Calu3 (cell line): ENCODE measurements around the gene TH. TPM values are rescaled to one million over a fixed set of nuclear protein-coding genes. Genes with fewer than 3 reads are reported as not detected.

Source experiments
- BruUV-seq: library from RNA; stranded (reverse); fragments of 400-500 nt; replicated peaks from 2 replicates; lab custom pipeline; 2021; lab: Mats Ljungman, UMichigan
- CTCF ChIA-PET: fragments of 300-600 bp; sonication (Branson Sonifier 250); formaldehyde crosslinking; loops from one replicate; lab custom pipeline; 2022; ENCODE audit warnings: antibody characterized with exemption; lab: Charles Lee
- DNase-seq: peaks from one replicate; pipeline ENCODE4 v3.0.0; 2022
- H3K27ac Mint-ChIP-seq: one replicate; pipeline ENCODE4 v1.8.0; 2022; ENCODE audit warnings: mixed read lengths; ENCODE audit not compliant: unreplicated experiment
- H3K27me3 Mint-ChIP-seq: one replicate; pipeline ENCODE4 v1.8.0; 2022; ENCODE audit warnings: mixed read lengths; ENCODE audit not compliant: unreplicated experiment
- H3K36me3 Mint-ChIP-seq: one replicate; pipeline ENCODE4 v1.8.0; 2022; ENCODE audit warnings: mild to moderate bottlenecking, moderate library complexity, mixed read lengths; ENCODE audit not compliant: insufficient read depth, unreplicated experiment
- H3K4me1 Mint-ChIP-seq: one replicate; pipeline ENCODE4 v1.8.0; 2022; ENCODE audit warnings: mild to moderate bottlenecking, low read depth, mixed read lengths; ENCODE audit not compliant: unreplicated experiment
- H3K4me3 Mint-ChIP-seq: one replicate; pipeline ENCODE4 v1.8.0; 2022; ENCODE audit warnings: mild to moderate bottlenecking, low read depth, moderate library complexity, mixed read lengths; ENCODE audit not compliant: unreplicated experiment
- H3K9me3 Mint-ChIP-seq: one replicate; pipeline ENCODE4 v1.8.0; 2022; ENCODE audit warnings: low read depth, mixed read lengths; ENCODE audit not compliant: unreplicated experiment
- intact Hi-C: fragments of 100-400 bp; cut with micrococcal nuclease; formaldehyde crosslinking; loops from one replicate; pipeline ENCODE4 v1.10.0; 2022; ENCODE audit not compliant: unreplicated experiment
- total RNA-seq: library from RNA; stranded (reverse); gene quantifications from 2 replicates; pipeline ENCODE4 v1.2.3, GENCODE V29; 2022
- TF ChIP-seq, protein P1 (sequence below): fragments of 200-600 bp; IDR thresholded peaks from one replicate; pipeline ENCODE4 v1.8.0; 2022; ENCODE audit warnings: antibody characterized with exemption; ENCODE audit not compliant: unreplicated experiment

Gene TH
- total RNA-seq, 1 experiment from 2014 or later = not detected

DNA sequence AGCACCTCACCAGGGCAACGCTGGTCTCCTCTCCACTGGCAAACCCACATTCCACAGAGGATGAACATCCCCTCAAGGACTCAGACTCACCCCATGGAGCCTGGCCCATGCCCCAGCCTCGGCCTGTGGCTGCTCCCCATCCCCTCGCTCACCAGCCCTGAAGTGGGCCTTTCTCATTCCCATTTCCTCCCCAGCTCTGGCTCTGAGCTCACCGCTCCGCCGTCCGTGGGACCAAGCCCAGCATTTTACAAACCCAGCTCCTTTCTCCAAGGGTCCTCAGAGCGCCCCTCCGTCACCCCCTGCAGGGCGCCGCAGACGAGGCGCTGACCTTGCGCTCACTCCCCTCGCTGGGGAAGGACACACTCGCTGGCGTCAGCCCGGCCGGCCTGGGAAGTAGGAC lies 25.6 kb downstream of the TH start:
- Mint-ChIP-seq H3K4me3 (no peak overlapping the region), H3K36me3 (peaks cover 4% of the 10 kb centered on the region), H3K4me1 (peaks cover 13% of the 10 kb centered on the region), H3K27ac (no peak overlapping the region), H3K9me3 (no peaks in the 10 kb centered on the region), H3K27me3 (peaks cover 99% of the 10 kb centered on the region)
- TF ChIP-seq, protein P1, sequence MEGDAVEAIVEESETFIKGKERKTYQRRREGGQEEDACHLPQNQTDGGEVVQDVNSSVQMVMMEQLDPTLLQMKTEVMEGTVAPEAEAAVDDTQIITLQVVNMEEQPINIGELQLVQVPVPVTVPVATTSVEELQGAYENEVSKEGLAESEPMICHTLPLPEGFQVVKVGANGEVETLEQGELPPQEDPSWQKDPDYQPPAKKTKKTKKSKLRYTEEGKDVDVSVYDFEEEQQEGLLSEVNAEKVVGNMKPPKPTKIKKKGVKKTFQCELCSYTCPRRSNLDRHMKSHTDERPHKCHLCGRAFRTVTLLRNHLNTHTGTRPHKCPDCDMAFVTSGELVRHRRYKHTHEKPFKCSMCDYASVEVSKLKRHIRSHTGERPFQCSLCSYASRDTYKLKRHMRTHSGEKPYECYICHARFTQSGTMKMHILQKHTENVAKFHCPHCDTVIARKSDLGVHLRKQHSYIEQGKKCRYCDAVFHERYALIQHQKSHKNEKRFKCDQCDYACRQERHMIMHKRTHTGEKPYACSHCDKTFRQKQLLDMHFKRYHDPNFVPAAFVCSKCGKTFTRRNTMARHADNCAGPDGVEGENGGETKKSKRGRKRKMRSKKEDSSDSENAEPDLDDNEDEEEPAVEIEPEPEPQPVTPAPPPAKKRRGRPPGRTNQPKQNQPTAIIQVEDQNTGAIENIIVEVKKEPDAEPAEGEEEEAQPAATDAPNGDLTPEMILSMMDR = no peak
- no peak for DNase-seq
- CTCF ChIA-PET = no interaction called here
- no TSS peak for BruUV-seq
- intact Hi-C loops = no loop called here

DNA sequence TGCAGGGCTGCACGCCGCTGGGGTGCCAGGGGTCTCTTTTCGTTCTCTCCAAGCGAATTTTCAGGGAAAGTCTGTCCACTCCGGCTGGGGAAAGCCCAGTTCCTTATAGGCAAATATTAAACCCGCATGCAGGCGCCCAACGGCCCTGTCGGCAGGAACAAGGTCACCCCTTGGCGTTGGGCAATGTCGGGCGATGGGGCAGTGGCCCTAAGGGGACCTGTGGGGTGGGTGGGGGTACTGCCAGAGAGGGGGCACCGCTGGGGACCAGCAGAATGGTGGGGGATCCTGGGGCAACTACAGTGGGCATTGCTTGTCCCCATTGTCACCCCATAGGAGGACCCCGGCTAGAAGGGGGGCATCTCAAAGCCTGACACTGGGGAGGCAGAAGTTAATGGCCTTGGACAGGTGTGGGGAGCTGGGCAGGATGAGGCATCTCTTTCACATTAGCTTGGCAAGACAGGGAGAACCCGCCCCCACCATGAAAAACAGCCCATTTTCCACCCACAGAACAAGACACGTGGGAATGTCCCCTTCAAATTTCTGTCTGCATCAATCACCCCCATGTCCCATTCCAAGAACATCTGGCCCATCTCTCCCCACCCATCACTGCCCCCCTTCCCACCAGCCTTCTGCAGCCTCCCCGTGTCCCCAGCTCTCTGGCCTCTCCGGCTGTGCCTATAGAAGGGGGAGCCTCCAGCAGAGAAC lies 26.9 kb downstream of the TH start:
- TF ChIP-seq, protein P1 = no peak
- Mint-ChIP-seq H3K27ac (no peak overlapping the region), H3K36me3 (peaks cover 4% of the 10 kb centered on the region), H3K4me3 (no peak overlapping the region), H3K4me1 (peaks cover 13% of the 10 kb centered on the region), H3K9me3 (no peaks in the 10 kb centered on the region), H3K27me3 (peaks cover 90% of the 10 kb centered on the region)
- intact Hi-C loops = loop anchor here (5.0 kb wide), 1 partner anchor 67 kb away; no protein-coding TSS in a partner anchor
- CTCF ChIA-PET = interaction anchor here (1.0 kb wide), 1 partner anchor 11 kb away, joined by 3 read pairs; no protein-coding TSS in a partner anchor
- no TSS peak for BruUV-seq
- no peak for DNase-seq

DNA sequence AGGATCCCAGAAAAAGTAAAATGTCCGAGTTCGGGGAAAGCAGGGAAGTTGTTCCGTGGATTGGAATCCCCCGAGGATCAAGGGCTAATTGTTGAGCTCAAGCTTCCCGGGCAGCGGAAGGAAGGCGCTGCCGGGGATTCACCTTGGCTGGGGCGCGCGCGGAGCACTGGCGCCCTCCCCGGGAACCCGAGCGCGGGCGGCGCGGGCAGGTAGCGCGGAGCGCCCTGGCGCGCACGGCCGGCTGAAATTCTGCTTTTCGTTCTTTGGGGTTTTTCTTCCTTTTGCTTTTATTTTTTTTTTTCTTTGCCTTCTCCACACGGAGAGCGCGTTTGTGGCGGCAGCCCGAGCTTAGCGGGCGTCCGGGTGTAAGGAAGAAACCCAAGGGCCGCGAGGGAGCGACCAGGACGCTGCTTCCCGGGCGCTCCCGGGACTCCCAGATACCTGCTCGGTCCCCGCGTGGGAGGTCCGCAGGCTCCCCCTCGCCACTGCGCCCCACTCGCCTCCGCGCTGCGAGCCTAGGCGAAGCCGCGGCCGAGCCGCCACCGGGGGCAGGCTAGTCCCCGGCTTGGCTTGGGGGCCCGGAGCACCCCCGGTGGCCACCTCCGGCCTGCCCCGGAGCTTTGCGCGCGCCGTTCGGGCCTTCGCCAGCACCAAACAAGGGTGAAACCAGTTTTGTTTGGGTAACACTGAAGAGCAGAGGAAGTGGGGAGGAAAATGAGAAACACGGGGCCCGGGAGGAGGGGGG lies 27.6 kb downstream of the TH start:
- no peak for DNase-seq
- BruUV-seq = no TSS peak
- intact Hi-C loops = loop anchor here (5.0 kb wide), 1 partner anchor 67 kb away; no protein-coding TSS in a partner anchor
- Mint-ChIP-seq H3K4me1 (peaks cover 13% of the 10 kb centered on the region), H3K9me3 (no peaks in the 10 kb centered on the region), H3K27me3 (peaks cover 84% of the 10 kb centered on the region), H3K4me3 (no peak overlapping the region), H3K27ac (no peak overlapping the region), H3K36me3 (peaks cover 4% of the 10 kb centered on the region)
- TF ChIP-seq, protein P1 = no peak
- CTCF ChIA-PET = interaction anchor here (1.0 kb wide), 1 partner anchor 9 kb away, joined by 3 read pairs; no protein-coding TSS in a partner anchor

DNA sequence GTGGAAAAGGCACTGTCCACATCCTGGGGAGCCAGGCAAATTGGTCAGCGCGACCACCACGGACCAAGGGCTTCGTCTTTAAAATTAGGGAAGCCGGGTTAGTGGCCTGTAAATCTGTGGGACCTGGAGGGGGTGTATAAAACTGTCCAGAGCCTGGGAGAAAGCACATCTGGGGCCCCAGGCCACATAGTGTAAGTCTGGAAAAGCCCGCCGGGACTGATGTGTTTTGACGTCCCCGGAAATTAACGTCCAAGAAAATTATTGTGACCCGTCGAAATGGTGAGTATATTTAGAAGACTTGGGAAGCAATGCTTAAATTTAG lies 28.2 kb downstream of the TH start:
- Mint-ChIP-seq H3K36me3 (peaks cover 4% of the 10 kb centered on the region), H3K4me1 (peaks cover 13% of the 10 kb centered on the region), H3K27me3 (peaks cover 84% of the 10 kb centered on the region), H3K27ac (no peak overlapping the region), H3K4me3 (no peak overlapping the region), H3K9me3 (no peaks in the 10 kb centered on the region)
- DNase-seq = no peak
- BruUV-seq = no TSS peak
- TF ChIP-seq, protein P1 = no peak
- intact Hi-C loops = loop anchor here (5.0 kb wide), 1 partner anchor 66 kb away; no protein-coding TSS in a partner anchor
- CTCF ChIA-PET = interaction anchor here (1.0 kb wide), 1 partner anchor 9 kb away, joined by 3 read pairs; no protein-coding TSS in a partner anchor
